ENCODE results near the gene PLEKHA6. TPM values are rescaled to one million over a fixed set of nuclear protein-coding genes. Genes with fewer than 3 reads are reported as not detected.

The PLEKHA6 gene
- total RNA-seq, 1 donor from 2014 or later = 0.07 TPM

- Mint-ChIP-seq H3K9me3 (no peaks in the 10 kb centered on the region), H3K4me1 (no peaks in the 10 kb centered on the region)
- intact Hi-C loops (cut with micrococcal nuclease) = no loop called here
Observed at GRCh38 chr1:204263254-204263910, 96.3 kb downstream of the PLEKHA6 start.

GRCh38 chr1:204262506-204263253 lies 97.0 kb downstream of the PLEKHA6 start:
- Mint-ChIP-seq H3K27me3 (peaks cover 1% of the 10 kb centered on the region), H3K36me3 (ENCODE audit: low read depth) (no peaks in the 10 kb centered on the region), H3K4me1 (peaks cover 3% of the 10 kb centered on the region), H3K27ac (no peak overlapping the region), H3K4me3 (no peak overlapping the region), H3K9me3 (no peaks in the 10 kb centered on the region)
- intact Hi-C loops (cut with micrococcal nuclease) = no loop called here
- DNase-seq = no peak

More at GRCh38 chr1:204263254-204263910, 96.3 kb downstream of the PLEKHA6 start:
- DNase-seq = no peak
- H3K27ac Mint-ChIP-seq = no peak overlapping the region
- H3K4me3 Mint-ChIP-seq = no peak overlapping the region
- H3K27me3 Mint-ChIP-seq = peaks cover 1% of the 10 kb centered on the region
- H3K36me3 Mint-ChIP-seq (ENCODE audit: low read depth) = no peaks in the 10 kb centered on the region

GRCh38 chr1:204261746-204262505 lies 97.8 kb downstream of the PLEKHA6 start:
- Mint-ChIP-seq H3K4me3 (no peak overlapping the region), H3K36me3 (ENCODE audit: low read depth) (no peaks in the 10 kb centered on the region), H3K27ac (no peak overlapping the region), H3K9me3 (no peaks in the 10 kb centered on the region), H3K27me3 (peaks cover 1% of the 10 kb centered on the region), H3K4me1 (peaks cover 3% of the 10 kb centered on the region)
- DNase-seq = no peak
- intact Hi-C loops (cut with micrococcal nuclease) = no loop called here

- peaks cover 3% of the 10 kb centered on the region for H3K4me1 Mint-ChIP-seq
- intact Hi-C loops (cut with micrococcal nuclease) = no loop called here
- DNase-seq = no peak
- H3K36me3 Mint-ChIP-seq (ENCODE audit: low read depth) = no peaks in the 10 kb centered on the region
- no peak overlapping the region for H3K4me3 Mint-ChIP-seq
- H3K27ac Mint-ChIP-seq = no peak overlapping the region
- no peaks in the 10 kb centered on the region for H3K27me3 Mint-ChIP-seq
- no peaks in the 10 kb centered on the region for H3K9me3 Mint-ChIP-seq
Observed at GRCh38 chr1:204261266-204261665, 98.5 kb downstream of the PLEKHA6 start.

GRCh38 chr1:204260601-204261197 lies 99.0 kb downstream of the PLEKHA6 start:
- DNase-seq = no peak
- Mint-ChIP-seq H3K4me3 (no peak overlapping the region), H3K4me1 (peaks cover 3% of the 10 kb centered on the region), H3K36me3 (ENCODE audit: low read depth) (no peaks in the 10 kb centered on the region), H3K9me3 (no peaks in the 10 kb centered on the region), H3K27ac (no peak overlapping the region), H3K27me3 (no peaks in the 10 kb centered on the region)
- intact Hi-C loops (cut with micrococcal nuclease) = no loop called here

GRCh38 chr1:204259782-204260181 lies 99.9 kb downstream of the PLEKHA6 start:
- H3K27ac Mint-ChIP-seq = no peak overlapping the region
- DNase-seq = no peak
- H3K36me3 Mint-ChIP-seq (ENCODE audit: low read depth) = no peaks in the 10 kb centered on the region
- no peak overlapping the region for H3K4me3 Mint-ChIP-seq
- no peaks in the 10 kb centered on the region for H3K9me3 Mint-ChIP-seq
- H3K4me1 Mint-ChIP-seq = peaks cover 3% of the 10 kb centered on the region
- intact Hi-C loops (cut with micrococcal nuclease) = no loop called here
- H3K27me3 Mint-ChIP-seq = no peaks in the 10 kb centered on the region

- Mint-ChIP-seq H3K27ac (no peak overlapping the region), H3K4me1 (peaks cover 3% of the 10 kb centered on the region), H3K27me3 (no peaks in the 10 kb centered on the region), H3K36me3 (ENCODE audit: low read depth) (no peaks in the 10 kb centered on the region), H3K9me3 (no peaks in the 10 kb centered on the region), H3K4me3 (no peak overlapping the region)
- no peak for DNase-seq
- intact Hi-C loops (cut with micrococcal nuclease) = no loop called here
Observed at GRCh38 chr1:204259196-204259595, 100.5 kb downstream of the PLEKHA6 start.

GRCh38 chr1:204258213-204259115 lies 101.3 kb downstream of the PLEKHA6 start:
- no peaks in the 10 kb centered on the region for H3K36me3 Mint-ChIP-seq (ENCODE audit: low read depth)
- H3K27ac Mint-ChIP-seq = no peak overlapping the region
- no peaks in the 10 kb centered on the region for H3K27me3 Mint-ChIP-seq
- intact Hi-C loops (cut with micrococcal nuclease) = loop anchor here (1.0 kb wide), 1 partner anchor 105 kb away; no protein-coding TSS in a partner anchor
- H3K4me3 Mint-ChIP-seq = no peak overlapping the region
- DNase-seq = peak; percentile 68
- H3K9me3 Mint-ChIP-seq = no peaks in the 10 kb centered on the region
- H3K4me1 Mint-ChIP-seq = peaks cover 3% of the 10 kb centered on the region

- no peak overlapping the region for H3K27ac Mint-ChIP-seq
- no peak overlapping the region for H3K4me3 Mint-ChIP-seq
- peaks cover 3% of the 10 kb centered on the region for H3K4me1 Mint-ChIP-seq
- intact Hi-C loops (cut with micrococcal nuclease) = no loop called here
- no peaks in the 10 kb centered on the region for H3K9me3 Mint-ChIP-seq
- no peaks in the 10 kb centered on the region for H3K27me3 Mint-ChIP-seq
- no peak for DNase-seq
- no peaks in the 10 kb centered on the region for H3K36me3 Mint-ChIP-seq (ENCODE audit: low read depth)
Observed at GRCh38 chr1:204257446-204257845, 102.3 kb downstream of the PLEKHA6 start.

- no peaks in the 10 kb centered on the region for H3K27me3 Mint-ChIP-seq
- intact Hi-C loops (cut with micrococcal nuclease) = no loop called here
- H3K4me1 Mint-ChIP-seq = peaks cover 3% of the 10 kb centered on the region
- H3K4me3 Mint-ChIP-seq = no peak overlapping the region
- no peaks in the 10 kb centered on the region for H3K9me3 Mint-ChIP-seq
- no peak for DNase-seq
- H3K27ac Mint-ChIP-seq = no peak overlapping the region
- H3K36me3 Mint-ChIP-seq (ENCODE audit: low read depth) = no peaks in the 10 kb centered on the region
Observed at GRCh38 chr1:204256531-204256930, 103.2 kb downstream of the PLEKHA6 start.

GRCh38 chr1:204255966-204256365 lies 103.8 kb downstream of the PLEKHA6 start:
- Mint-ChIP-seq H3K9me3 (no peaks in the 10 kb centered on the region), H3K27ac (no peak overlapping the region), H3K36me3 (ENCODE audit: low read depth) (no peaks in the 10 kb centered on the region), H3K4me3 (no peak overlapping the region), H3K4me1 (peaks cover 3% of the 10 kb centered on the region), H3K27me3 (no peaks in the 10 kb centered on the region)
- DNase-seq = no peak
- intact Hi-C loops (cut with micrococcal nuclease) = no loop called here

GRCh38 chr1:204255225-204255624 lies 104.5 kb downstream of the PLEKHA6 start:
- Mint-ChIP-seq H3K36me3 (ENCODE audit: low read depth) (no peaks in the 10 kb centered on the region), H3K27ac (no peak overlapping the region), H3K4me1 (peaks cover 3% of the 10 kb centered on the region), H3K9me3 (no peaks in the 10 kb centered on the region), H3K4me3 (no peak overlapping the region), H3K27me3 (no peaks in the 10 kb centered on the region)
- intact Hi-C loops (cut with micrococcal nuclease) = no loop called here
- no peak for DNase-seq

GRCh38 chr1:204254031-204254661 lies 105.6 kb downstream of the PLEKHA6 start:
- no peak overlapping the region for H3K27ac Mint-ChIP-seq
- intact Hi-C loops (cut with micrococcal nuclease) = no loop called here

More at GRCh38 chr1:204254031-204254661, 105.6 kb downstream of the PLEKHA6 start:
- Mint-ChIP-seq H3K4me3 (no peak overlapping the region), H3K27me3 (no peaks in the 10 kb centered on the region), H3K4me1 (peaks cover 3% of the 10 kb centered on the region), H3K36me3 (ENCODE audit: low read depth) (no peaks in the 10 kb centered on the region), H3K9me3 (no peaks in the 10 kb centered on the region)
- no peak for DNase-seq
